ENCODE data around the gene BAX.

The BAX gene

DNA sequence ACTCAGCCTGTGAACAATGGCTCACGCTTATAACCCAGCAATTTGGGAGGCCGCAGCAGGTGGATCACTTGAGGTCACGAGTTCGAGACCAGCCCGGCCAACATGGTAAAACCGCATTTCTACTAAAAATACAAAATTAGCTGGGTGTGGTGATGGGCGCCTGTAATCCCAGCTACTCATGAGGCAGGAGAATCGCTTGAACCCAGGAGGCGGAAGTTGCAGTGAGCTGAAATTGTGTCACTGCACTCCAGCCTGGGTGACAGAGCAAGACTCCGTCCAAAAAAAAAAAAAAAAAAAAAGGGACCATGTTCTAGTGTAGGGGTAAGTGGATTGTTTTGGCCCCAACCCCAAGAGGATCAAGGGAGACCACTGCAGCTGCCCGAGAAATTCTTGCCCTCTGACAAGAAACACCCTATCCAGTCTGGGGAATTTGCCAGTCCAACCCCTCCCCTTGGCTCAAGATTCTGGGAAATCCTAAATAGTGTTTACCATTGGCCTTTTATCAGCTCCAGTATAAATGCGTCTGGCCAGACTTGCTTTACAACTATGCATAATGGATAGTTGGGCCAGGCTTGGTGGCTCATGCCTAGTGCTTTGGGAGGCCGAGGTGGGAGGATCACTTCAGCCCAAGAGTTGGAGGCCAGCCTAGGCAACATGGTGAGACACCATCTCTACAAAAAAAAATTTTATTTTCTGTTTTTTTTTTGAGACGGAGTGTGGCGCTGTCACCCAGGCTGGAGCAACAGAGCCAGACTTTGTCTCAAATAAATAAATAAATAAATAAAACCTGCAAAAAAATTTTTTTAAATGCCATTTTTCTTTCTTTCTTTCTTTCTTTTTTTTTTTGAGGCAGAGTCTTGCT lies 26.3 kb upstream of the BAX start:
- DNase-seq (ENCODE audit: low read depth, low spot score), result no peak

DNA sequence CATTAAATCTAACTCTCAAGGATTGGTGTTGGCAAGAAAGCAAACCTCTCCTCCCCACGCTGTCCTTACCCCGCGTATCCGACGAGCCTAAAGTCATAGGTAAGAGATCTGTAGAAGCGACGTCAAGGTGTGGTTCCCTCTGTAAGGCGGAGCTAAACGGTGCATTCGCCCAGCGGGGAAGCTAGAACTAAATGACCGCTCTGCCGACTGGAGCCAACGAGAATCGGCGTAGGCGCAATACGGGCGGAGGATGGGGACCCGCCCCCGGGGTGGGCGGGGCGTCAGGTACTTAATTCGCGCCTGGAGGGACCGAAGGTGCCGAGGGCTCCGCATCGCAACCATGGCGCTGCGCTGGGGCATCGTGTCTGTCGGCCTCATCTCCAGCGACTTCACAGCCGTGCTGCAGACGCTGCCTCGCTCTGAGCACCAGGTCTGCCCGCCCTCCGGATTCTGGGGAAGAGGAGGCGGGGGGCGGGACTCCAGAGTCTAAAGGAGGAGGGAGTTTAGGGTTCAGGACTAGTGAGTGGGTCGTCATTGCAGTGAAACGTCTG lies 21.2 kb upstream of the BAX start, which contains the start of gene DHDH:
DHDH (plus strand) TSS at position 318 of the 551 bp plus-strand sequence; CDS start at position 341, 23 bp downstream.
- DNase-seq (ENCODE audit: low read depth, low spot score), result no peak

DNA sequence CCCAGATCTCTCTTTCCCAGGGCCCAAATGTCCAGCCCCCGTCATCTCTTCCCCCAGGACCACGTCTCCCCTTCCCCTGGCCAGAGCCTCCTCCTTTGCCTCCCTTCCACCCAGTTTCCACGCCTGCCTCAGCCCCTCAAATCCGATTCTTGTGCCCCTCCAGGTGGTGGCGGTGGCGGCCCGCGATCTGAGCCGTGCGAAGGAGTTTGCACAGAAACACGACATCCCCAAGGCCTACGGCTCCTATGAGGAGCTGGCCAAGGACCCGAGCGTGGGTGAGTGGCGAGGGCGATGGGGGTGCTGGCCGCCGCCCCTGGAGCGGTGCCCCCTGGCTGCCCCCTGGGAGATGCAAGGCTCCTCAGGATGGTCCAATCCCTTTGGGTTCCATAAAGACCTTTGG lies 19.8 kb upstream of the BAX start:
- DNase-seq (ENCODE audit: low read depth, low spot score), result no peak

DNA sequence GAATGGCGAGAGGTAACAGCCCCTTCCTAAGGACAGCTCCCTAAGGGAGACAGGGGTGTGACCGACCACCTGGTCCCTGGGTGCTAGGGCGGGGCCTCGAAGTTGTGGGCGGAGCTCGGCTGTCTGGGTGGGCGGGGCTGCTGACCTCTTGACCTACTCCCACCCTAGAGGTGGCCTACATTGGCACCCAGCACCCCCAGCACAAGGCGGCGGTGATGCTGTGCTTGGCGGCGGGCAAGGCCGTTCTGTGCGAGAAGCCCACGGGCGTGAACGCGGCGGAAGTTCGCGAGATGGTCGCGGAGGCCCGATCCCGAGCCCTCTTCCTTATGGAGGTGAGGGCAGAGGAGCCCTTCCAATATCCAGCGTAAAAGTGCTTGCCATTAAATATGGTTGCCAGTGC lies 18.8 kb upstream of the BAX start:
- no peak for DNase-seq (ENCODE audit: low read depth, low spot score)

DNA sequence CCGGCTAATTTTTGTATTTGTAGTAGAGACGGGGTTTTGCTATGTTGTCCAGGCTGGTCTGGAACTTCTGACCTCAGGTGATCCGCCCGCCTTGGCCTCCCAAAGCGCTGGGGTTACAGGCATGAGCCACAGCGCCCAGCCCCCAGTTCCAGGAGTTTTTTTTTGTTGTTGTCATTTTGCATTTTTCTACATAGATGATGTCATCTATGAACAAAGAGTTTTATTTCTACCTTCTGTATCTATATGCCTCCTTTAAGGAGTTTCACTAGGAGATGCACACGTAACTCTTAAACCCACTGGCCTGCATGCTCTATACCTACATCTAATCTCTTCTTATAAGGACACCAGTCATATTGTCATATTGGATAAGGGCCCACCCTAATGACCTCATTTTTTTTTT lies 16.4 kb upstream of the BAX start:
- no peak for DNase-seq (ENCODE audit: low read depth, low spot score)

DNA sequence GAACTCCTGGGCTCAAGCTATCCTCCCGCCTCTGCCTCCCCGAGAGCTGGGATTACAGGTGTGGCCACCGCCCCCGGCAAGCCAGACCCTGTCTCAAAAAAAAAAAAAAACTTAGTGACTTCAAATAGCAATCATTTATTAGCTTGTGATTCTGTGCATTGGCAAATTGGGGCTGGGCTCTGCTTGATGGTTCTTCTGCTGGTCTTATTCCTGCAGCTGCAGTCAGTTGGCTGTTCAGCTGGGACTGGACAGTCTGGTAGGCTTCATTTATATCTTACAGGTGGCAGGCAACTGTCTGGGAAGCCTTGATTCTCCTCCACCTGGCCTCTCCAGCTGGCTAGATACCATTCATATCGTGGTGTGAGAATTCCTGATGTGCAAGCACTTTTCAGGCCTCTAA lies 13.8 kb upstream of the BAX start:
- no peak for DNase-seq (ENCODE audit: low read depth, low spot score)

DNA sequence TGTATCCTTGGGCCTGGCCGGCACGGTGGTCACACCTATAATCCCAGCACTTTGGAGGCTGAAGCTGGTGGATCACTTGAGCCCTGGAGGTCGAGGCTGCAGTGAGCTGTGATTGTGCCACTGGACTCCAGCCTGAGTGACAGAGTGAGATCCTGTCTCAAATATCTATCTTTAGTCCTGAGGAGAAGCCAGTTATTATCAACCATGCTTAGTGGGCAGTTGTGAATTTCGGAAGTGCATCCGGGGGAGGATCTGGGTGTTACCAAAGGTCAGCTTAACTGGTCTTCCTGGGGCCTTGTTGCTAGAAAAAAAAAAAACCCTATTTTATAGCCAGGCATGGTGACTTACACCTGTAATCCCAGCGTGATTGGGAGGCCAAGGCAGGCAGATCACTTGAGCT lies 11.6 kb upstream of the BAX start:
- DNase-seq (ENCODE audit: low read depth, low spot score), result no peak

DNA sequence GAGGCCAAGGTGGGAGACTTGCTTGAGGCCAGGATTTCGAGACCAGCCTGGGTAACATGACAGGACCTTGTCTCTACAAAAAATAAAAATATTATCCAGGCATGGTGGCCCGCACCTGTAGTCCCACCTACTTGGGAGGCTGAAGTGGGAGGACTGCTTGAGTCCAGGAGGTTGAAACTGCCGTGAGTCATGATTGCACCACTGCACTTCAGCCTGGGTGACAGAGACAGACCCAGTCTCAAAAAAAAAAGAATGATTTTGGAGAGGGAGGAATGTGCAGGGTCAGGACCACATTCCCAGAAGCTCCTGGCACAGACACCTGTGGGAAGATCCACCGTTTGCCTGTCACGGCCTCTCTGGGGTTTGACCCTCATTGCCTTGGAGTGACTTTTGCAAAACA lies 9.3 kb upstream of the BAX start:
- no peak for DNase-seq (ENCODE audit: low read depth, low spot score)

DNA sequence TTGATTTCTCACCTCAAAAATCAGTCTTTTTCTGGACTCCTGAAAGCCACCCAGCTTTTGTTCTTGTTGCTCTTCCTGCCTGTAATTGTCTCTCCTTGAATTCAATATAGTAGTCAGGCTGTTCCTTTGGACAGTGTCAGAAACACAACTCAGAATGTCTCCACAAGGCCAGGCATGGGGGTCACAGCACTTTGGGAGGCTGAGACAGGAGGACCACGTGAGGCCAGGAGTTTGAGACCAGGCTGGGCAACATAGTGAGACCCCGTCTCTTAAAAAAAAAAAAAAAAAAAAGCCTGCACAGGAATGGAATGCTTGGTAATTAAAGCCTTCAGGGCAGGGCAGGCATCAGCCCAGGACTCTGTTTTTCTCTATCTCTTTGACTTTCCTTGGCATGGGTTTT lies 8.9 kb upstream of the BAX start:
- no peak for DNase-seq (ENCODE audit: low read depth, low spot score)

DNA sequence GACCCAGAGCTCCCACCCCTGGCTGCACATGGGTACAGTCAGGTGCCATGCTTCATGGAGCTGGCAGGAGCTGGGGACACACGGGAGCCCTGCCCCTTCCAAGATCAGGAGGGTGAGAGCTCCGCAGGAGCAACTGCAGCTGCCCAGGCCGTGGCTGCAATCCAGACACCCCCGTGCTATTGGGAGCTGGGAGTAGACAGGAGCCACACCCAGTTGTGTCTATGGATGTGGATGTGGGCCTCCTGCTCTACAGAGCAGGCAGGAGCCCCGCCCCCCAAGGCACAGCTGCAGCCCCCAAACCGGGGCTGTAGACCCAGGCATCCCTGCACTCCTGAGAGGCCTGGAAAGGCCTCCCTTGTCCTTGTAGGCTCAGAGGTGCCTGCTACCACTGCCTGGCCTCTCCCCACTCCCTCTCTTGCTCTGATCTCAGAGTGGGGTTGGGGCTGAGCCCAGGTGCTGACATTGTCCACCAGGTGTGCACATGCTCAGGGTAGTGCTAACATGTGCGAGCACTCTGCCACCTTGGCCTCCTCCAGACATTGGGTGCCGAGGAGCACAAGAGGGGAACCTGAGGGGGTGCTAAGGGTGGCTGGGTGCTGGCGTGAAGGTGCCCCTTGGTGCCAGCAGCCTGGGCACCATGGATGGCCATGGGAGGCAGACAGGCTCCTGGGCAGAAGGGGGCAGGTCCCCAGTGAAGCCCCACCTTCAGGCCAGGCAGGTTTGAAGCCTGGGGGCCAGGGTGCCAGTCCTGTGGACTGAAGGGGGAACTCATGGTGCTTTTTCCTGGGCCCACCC lies 8.0 kb upstream of the BAX start:
- no peak for DNase-seq (ENCODE audit: low read depth, low spot score)

DNA sequence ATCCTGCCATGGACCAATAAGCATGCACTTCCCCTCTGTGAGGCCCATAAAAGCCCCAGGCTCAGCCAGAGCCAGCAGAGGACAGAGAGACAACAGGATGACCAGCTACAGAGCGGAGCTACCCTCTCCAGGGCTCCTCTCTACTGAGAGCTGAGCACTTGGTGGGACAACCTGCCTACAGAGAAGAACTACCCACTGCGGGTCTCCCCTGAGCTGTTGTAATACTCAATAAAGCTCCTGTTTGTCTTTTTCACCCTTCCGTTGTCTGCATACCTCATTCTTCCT lies 7.5 kb upstream of the BAX start:
- no peak for DNase-seq (ENCODE audit: low read depth, low spot score)

DNA sequence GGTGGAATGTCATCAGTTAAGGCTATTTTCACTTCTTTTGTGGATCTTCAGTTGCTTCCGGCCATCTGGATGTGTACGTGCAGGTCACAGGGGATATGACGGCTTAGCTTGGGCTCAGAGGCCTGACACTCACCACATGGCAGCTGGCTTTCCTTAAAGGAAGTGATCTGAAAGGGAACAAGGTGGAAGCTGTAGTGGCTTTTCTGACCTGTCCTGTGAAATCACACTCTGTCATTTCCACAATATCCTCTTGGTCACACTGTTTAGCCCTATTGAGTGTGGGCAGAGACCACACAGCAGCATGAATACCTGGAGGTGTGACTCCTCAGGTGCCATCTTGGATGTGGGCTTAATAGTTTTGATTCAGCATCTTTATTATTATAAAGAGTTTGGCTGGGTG lies 4.5 kb upstream of the BAX start:
- no peak for DNase-seq (ENCODE audit: low read depth, low spot score)

DNA sequence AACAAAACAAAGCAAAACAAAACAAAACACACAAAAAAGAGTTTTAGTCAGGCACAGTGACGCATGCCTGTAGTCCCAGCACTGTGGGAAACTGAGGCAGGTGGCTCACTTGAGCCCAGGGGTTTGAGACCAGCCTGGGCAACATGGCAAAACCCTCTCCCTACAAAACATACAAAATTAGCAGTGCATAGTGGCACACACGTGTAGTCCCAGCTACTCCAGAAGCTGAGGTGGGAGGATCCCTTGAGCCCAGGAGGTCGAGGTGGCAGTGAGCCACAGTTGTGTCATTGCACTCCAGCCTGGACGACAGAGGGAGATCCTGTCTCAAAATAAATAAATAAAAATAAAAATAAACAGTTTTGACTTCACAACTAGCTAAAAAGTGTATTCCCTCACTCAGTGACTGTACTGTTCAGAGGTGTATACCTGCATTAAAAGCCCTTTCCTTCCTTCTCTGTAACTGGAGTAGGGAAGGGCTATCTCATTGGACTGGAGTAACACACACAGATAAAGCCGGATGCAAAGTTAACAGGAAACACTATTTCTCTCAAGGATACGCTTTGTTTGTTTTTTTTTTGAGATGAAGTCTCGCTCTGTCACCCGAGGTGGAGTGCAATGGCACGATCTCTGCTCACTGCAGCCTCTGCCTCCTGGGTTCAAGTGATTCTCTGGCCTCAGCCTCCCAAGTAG lies 3.7 kb upstream of the BAX start:
- DNase-seq (ENCODE audit: low read depth, low spot score), result no peak

DNA sequence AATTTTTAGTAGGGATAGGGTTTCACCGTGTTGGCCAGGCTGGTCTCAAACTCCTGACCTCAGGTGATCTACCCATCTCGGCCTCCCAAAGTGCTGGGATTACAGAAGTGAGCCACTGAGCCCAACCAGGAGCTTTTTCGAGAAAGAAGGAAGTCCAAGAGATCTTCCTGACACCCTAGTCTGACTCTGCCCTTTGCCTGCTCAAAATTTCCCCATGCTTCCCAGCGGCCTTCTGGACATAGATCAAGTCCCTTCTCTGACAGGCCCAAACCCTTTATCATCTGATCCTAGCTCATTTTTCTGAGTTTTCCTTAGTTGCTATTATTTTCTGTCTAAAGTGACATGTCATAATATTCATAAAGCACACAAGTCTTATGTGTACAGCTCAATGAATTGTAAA lies 1.5 kb upstream of the BAX start:
- no peak for DNase-seq (ENCODE audit: low read depth, low spot score)

DNA sequence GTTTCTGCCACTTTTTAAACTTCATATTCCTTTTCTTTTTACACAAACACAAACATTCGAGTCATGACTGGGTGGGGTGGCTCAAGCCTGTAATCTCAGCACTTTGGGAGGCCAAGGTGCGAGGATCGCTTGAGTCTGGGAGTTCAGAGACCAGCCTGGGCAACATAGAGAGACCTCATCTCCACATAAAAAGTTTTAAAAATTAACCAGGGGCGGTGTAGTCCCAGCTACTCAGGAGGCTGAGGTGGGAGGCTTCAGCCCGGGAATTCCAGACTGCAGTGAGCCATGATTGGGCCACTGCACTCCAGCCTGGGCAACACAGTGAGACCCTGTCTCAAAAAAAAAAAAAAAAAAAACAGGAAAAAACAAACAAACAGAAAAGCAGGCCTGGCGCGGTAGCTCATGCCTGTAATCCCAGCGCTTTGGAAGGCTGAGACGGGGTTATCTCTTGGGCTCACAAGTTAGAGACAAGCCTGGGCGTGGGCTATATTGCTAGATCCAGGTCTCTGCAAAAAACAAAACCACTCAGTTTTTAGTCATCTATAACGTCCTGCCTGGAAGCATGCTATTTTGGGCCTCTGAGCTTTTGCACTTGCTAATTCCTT lies 583 bp upstream of the BAX start:
- no peak for DNase-seq (ENCODE audit: low read depth, low spot score)

DNA sequence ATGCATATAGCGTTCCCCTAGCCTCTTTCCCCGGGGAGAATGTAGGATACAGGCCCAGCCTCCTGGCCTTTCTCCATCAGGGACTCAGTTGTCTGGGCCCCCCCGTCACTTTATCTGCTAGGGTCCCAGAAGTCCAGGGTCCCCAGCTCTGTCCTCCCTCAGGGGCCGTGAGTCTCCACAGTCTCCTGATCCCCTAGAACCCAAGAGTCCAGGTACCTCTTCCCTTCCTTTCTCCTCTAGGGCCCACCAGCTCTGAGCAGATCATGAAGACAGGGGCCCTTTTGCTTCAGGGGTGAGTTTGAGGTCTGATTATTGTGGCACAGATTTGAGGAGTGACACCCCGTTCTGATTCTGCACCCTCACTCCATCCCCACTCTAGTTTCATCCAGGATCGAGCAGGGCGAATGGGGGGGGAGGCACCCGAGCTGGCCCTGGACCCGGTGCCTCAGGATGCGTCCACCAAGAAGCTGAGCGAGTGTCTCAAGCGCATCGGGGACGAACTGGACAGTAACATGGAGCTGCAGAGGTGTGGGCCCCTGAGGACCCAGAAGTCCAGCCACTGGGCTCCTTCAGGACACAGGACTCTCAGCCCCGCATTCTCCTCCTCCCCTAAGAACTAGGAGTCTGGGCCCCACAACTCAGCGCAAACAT lies 758 bp downstream of the BAX start:
- no peak for DNase-seq (ENCODE audit: low read depth, low spot score)

DNA sequence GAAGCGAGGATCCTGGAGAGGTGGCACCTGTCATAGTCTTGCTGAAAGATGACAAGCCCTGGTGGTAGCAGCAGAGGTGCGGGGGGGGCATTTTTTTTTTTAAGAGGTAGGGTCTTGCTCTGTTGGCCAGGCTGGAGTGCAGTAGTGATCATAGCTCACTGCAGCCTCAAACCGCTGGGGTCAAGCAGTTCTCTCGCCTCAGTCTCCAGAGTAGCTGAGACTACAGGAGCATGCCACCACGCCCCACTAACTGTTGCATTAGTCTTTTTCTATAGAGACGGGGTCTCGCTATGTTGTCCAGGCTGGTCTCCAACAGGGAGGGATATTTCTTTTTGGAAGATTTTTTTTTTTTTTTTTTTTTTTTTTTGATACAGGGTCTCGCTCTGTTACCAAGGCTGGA lies 3.3 kb downstream of the BAX start:
- DNase-seq (ENCODE audit: low read depth, low spot score), result no peak

DNA sequence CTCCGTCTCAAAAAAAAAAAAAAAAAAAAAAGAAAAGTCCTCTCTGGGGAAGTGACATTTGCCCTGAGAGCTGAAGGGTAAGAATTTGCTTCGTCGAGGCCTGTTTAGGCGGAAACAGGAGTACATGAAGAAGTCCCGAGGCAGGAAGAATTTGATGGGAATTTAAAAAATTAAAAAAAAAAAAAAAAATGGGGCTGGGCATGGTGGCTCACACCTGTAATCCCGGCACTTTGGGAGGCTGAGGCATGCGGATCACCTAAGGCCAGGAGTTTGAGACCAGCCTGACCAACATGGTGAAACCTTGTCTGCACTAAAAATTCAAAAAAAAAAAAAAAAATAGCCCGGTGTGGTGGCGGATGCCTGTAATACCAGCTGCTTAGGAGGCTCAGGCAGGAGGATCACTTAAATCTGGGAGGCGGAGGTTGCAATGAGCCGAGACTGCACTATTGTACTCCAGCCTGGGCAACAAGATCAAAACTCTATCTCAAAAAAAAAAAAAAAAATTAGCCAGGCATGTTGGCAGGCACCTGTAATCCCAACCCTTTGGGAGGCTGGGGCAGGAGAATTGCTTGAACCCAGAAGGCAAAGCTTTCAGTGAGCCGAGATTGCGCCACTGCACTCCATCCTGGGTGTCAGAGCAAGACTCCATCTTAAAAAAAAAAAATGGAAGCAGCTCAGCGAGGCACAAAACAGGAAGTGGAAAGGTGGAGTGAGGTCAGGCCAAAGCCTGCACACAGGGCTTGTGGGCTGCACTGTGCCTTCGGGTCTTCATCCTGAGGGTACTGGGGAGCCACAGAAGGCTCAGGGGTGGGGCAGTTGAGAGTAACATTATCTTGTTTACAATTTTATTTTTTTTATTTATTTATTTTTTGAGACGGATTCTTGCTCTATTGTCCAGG lies 4.9 kb downstream of the BAX start:
- DNase-seq (ENCODE audit: low read depth, low spot score), result no peak

DNA sequence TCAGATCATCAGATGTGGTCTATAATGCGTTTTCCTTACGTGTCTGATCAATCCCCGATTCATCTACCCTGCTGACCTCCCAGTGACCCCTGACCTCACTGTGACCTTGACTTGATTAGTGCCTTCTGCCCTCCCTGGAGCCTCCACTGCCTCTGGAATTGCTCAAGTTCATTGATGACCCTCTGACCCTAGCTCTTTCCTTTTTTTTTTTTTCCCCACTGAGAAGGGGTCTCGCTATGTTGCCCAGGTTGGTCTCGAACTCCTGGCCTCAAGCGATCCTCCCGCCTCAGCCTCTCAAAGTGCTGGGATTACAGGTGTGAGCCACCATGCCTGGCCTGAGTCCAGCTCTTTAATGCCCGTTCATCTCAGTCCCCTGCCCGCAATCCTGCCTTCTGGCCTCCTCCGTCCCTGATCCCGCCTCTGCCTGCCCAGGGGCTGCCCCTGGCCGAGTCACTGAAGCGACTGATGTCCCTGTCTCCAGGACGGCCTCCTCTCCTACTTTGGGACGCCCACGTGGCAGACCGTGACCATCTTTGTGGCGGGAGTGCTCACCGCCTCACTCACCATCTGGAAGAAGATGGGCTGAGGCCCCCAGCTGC lies 6.5 kb downstream of the BAX start:
- DNase-seq (ENCODE audit: low read depth, low spot score), result no peak

DNA sequence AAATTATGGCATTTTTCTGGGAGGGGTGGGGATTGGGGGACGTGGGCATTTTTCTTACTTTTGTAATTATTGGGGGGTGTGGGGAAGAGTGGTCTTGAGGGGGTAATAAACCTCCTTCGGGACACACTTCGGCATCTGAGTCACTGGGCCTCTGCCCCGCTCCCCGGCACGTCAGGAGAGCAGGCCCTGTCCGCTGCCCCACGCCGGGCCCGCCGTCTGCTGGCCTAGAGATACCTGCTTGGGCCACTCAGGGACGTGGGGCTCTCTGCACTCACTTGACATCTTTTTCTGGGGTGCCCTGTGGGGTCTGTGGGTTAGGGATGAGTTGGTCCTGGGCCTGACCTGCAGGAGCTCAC lies 7.0 kb downstream of the BAX start:
- DNase-seq (ENCODE audit: low read depth, low spot score), result no peak
